PC-3 (cell line): ENCODE results near the gene SLC9A3. TPM values are rescaled to one million over a fixed set of nuclear protein-coding genes. Genes with fewer than 3 reads are reported as not detected.

Experiments
- ATAC-seq: fragments of 200-7000 bp; cut with Tn5 transposase; 2 replicates; pipeline ENCODE4 v1.9.1; 2020; ENCODE audit warnings: mild to moderate bottlenecking, moderate library complexity
- BruUV-seq: library from RNA; stranded (reverse); fragments of 400-500 nt; replicated peaks from 2 replicates; lab custom pipeline; 2021; lab: Mats Ljungman, UMichigan
- CTCF ChIA-PET: fragments of 300-600 bp; sonication (Branson Sonifier 250); formaldehyde crosslinking; loops from one replicate; lab custom pipeline; 2022; ENCODE audit warnings: antibody characterized with exemption; lab: Charles Lee
- POLR2A ChIA-PET: fragments of 300-600 bp; sonication (Branson Sonifier 250); formaldehyde crosslinking; loops from one replicate; lab custom pipeline; 2022; ENCODE audit warnings: antibody characterized with exemption; ENCODE audit not compliant: unreplicated experiment; lab: Charles Lee
- DNase-seq: peaks from one replicate; pipeline ENCODE4 v3.0.0-alpha.2; 2015
- H2AFZ ChIP-seq: fragments of 300-600 bp; sonication (generic); 2 replicates; pipeline ENCODE4 v1.6.0; 2016; ENCODE audit warnings: antibody characterized with exemption, low read length
- H3F3A ChIP-seq: fragments of 300-600 bp; sonication (generic); one replicate; pipeline ENCODE4 v1.6.0; 2017; ENCODE audit warnings: antibody characterized with exemption, low read length, control low read depth, mild to moderate bottlenecking; ENCODE audit not compliant: unreplicated experiment
- H3K27ac ChIP-seq: fragments of 300-600 bp; sonication (generic); 2 replicates; pipeline ENCODE4 v1.5.1; 2016; ENCODE audit warnings: mild to moderate bottlenecking, low read length
- H3K27me3 ChIP-seq: fragments of 300-600 bp; sonication (generic); 2 replicates; pipeline ENCODE4 v1.6.1; 2016; ENCODE audit warnings: low read length, mixed read lengths
- H3K36me3 ChIP-seq: fragments of 300-600 bp; sonication (generic); 2 replicates; pipeline ENCODE4 v1.6.1; 2016; ENCODE audit warnings: low read depth, mixed run types, low read length, mixed read lengths
- H3K4me1 ChIP-seq: fragments of 300-600 bp; sonication (generic); 2 replicates; pipeline ENCODE4 v1.5.1; 2016; ENCODE audit warnings: low read length; ENCODE audit not compliant: insufficient read depth
- H3K4me2 ChIP-seq: fragments of 300-600 bp; sonication (generic); 2 replicates; pipeline ENCODE4 v1.6.0; 2016; ENCODE audit warnings: low read length
- H3K4me3 ChIP-seq: fragments of 300-600 bp; sonication (generic); 2 replicates; pipeline ENCODE4 v1.5.1; 2016; ENCODE audit warnings: mild to moderate bottlenecking, low read length, mixed read lengths
- H3K79me2 ChIP-seq: fragments of 300-600 bp; sonication (generic); 2 replicates; pipeline ENCODE4 v1.6.1; 2017; ENCODE audit warnings: low read length, mixed read lengths
- H3K9ac ChIP-seq: fragments of 300-600 bp; sonication (generic); 2 replicates; pipeline ENCODE4 v1.6.0; 2016; ENCODE audit warnings: mild to moderate bottlenecking, low read length
- H3K9me2 ChIP-seq: fragments of 300-600 bp; sonication (generic); replicated peaks from 2 replicates; pipeline ENCODE4 v1.6.1; 2016; ENCODE audit warnings: mixed run types, low read length, mixed read lengths
- H3K9me3 ChIP-seq: fragments of 300-600 bp; sonication (generic); 2 replicates; pipeline ENCODE4 v1.6.1; 2016; ENCODE audit warnings: low read length, mixed read lengths
- H4K20me1 ChIP-seq: fragments of 300-600 bp; sonication (generic); 2 replicates; pipeline ENCODE4 v1.6.1; 2016; ENCODE audit warnings: low read length, mixed read lengths
- EZH2 ChIP-seq: fragments of 300-600 bp; sonication (generic); IDR thresholded peaks from one replicate; pipeline ENCODE4 v1.6.1; 2017; ENCODE audit warnings: antibody characterized with exemption, mild to moderate bottlenecking, low read length; ENCODE audit not compliant: unreplicated experiment
- EZH2phosphoT487 ChIP-seq: fragments of 300-600 bp; sonication (generic); IDR thresholded peaks from 2 replicates; pipeline ENCODE4 v1.6.1; 2018; ENCODE audit warnings: mild to moderate bottlenecking, antibody characterized with exemption, low read length, borderline replicate concordance
- intact Hi-C: fragments of 100-400 bp; cut with micrococcal nuclease; formaldehyde crosslinking; loops from 2 replicates; pipeline ENCODE4 v1.9.0; 2023
- total RNA-seq: library from RNA; depleted of rRNA; stranded (reverse); fragments of >200 nt; gene quantifications from 2 replicates; pipeline ENCODE4 v1.2.3, GENCODE V29; 2014
- TF ChIP-seq, protein P1 (sequence below): fragments of 300-600 bp; sonication (generic); conservative IDR thresholded peaks from 2 replicates; pipeline ENCODE4 v1.5.1; 2017; ENCODE audit warnings: antibody characterized with exemption, low read depth, mild to moderate bottlenecking, low read length

The SLC9A3 gene
- total RNA-seq, 1 experiment from 2014 or later: 4.9 TPM

DNA sequence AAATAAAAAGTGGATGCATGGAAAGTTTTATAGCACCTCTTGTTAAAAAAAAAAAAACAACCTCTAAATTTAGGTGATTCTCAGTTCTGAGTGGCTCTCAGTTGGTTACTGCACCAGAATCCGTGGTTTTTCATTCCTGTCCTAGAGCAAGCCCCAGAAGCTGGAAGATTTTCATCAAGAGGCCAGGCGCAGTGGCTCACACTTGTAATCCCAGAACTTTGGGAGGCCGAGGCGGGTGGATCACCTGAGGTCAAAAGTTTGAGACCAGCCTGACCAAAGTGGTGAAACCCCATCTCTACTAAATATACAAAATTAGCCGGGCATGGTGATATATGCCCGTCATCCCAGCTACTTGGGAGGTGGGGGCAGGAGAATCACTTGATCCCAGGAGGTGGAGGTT, 27.2 kb upstream of the SLC9A3 start:
- Histone ChIP-seq H3F3A (no peaks in the 10 kb centered on the region), H3K9me3 (no peaks in the 10 kb centered on the region), H3K27ac (no peak overlapping the region), H3K4me1 (no peaks in the 10 kb centered on the region), H2AFZ (no peak overlapping the region), H3K36me3 (no peaks in the 10 kb centered on the region), H3K79me2 (no peaks in the 10 kb centered on the region), H3K4me3 (no peak overlapping the region), H3K9ac (no peak overlapping the region), H3K27me3 (peaks cover 28% of the 10 kb centered on the region), H3K4me2 (no peak overlapping the region), H4K20me1 (no peaks in the 10 kb centered on the region), H3K9me2 (no peaks in the 10 kb centered on the region)
- POLR2A ChIA-PET: no interaction called here
- ATAC-seq (no peak), DNase-seq (no peak)
- CTCF ChIA-PET: interaction anchor here (0.8 kb wide), 1 partner anchor 20 kb away, joined by 5 read pairs; no protein-coding TSS in a partner anchor
- intact Hi-C loops: no loop called here
- TF ChIP-seq EZH2 (no peak), EZH2phosphoT487 (no peak)
- TF ChIP-seq, protein P1, sequence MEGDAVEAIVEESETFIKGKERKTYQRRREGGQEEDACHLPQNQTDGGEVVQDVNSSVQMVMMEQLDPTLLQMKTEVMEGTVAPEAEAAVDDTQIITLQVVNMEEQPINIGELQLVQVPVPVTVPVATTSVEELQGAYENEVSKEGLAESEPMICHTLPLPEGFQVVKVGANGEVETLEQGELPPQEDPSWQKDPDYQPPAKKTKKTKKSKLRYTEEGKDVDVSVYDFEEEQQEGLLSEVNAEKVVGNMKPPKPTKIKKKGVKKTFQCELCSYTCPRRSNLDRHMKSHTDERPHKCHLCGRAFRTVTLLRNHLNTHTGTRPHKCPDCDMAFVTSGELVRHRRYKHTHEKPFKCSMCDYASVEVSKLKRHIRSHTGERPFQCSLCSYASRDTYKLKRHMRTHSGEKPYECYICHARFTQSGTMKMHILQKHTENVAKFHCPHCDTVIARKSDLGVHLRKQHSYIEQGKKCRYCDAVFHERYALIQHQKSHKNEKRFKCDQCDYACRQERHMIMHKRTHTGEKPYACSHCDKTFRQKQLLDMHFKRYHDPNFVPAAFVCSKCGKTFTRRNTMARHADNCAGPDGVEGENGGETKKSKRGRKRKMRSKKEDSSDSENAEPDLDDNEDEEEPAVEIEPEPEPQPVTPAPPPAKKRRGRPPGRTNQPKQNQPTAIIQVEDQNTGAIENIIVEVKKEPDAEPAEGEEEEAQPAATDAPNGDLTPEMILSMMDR: no peak
- no TSS peak for BruUV-seq

DNA sequence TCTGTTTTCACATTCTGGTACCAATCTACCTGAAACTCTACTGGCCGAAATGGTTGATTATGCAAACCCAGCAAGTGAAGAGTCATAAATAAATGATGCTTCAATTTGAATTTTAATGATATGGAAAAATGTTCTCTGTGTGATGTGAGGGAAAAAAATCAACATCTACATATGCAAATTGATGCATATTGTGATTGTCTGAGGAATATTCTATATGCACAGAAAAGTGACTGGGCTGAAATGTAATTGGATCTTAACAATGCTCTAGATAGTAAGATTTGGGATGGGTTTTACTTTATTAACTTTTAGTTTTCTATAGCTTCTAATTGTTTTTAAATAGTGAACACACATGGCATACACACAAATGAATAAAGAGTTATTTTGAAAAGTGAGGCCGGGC, 25.0 kb upstream of the SLC9A3 start:
- H3K27me3 ChIP-seq: peaks cover 28% of the 10 kb centered on the region
- H2AFZ ChIP-seq: no peak overlapping the region
- no peak overlapping the region for H3K27ac ChIP-seq
- no peak overlapping the region for H3K9ac ChIP-seq
- no TSS peak for BruUV-seq
- no peak for TF ChIP-seq EZH2
- TF ChIP-seq EZH2phosphoT487: no peak
- TF ChIP-seq, protein P1: no peak
- no peak overlapping the region for H3K4me2 ChIP-seq
- H3K4me3 ChIP-seq: no peak overlapping the region
- intact Hi-C loops: no loop called here
- ChIA-PET POLR2A (no interaction called here), CTCF (no interaction called here)
- ATAC-seq (no peak), DNase-seq (no peak)
- no peaks in the 10 kb centered on the region for H3K4me1 ChIP-seq
- H3F3A ChIP-seq: no peaks in the 10 kb centered on the region
- no peaks in the 10 kb centered on the region for H3K36me3 ChIP-seq
- no peaks in the 10 kb centered on the region for H3K9me3 ChIP-seq
- no peaks in the 10 kb centered on the region for H3K79me2 ChIP-seq
- no peaks in the 10 kb centered on the region for H4K20me1 ChIP-seq
- no peaks in the 10 kb centered on the region for H3K9me2 ChIP-seq

DNA sequence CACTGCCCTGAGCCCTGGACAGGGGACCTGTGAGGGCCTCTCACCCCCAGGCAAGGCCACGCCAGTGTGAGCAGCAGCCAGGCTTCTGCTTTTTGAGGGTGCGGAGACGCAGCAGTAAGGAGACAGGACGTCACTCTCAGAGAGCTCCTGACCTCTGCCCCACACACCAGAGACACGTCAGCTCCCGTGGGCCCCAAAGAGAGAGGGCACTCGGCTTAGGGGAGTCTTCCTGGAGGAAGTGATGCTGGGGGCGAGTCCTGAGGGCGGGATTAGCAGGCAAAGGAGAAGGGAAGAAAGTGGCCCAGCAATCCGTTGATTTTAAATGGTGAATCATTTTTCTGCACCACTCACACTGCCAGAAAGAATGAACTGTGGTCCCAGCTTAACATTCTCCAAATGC, 24.0 kb upstream of the SLC9A3 start:
- H3K36me3 ChIP-seq: no peaks in the 10 kb centered on the region
- no peak for DNase-seq
- H3K79me2 ChIP-seq: no peaks in the 10 kb centered on the region
- no peaks in the 10 kb centered on the region for H3K9me3 ChIP-seq
- peaks cover 28% of the 10 kb centered on the region for H3K27me3 ChIP-seq
- TF ChIP-seq, protein P1: no peak
- TF ChIP-seq EZH2phosphoT487: no peak
- no peak for TF ChIP-seq EZH2
- no peak overlapping the region for H3K27ac ChIP-seq
- no peak overlapping the region for H3K4me2 ChIP-seq
- H3K9me2 ChIP-seq: no peaks in the 10 kb centered on the region
- intact Hi-C loops: no loop called here
- CTCF ChIA-PET: no interaction called here
- H2AFZ ChIP-seq: no peak overlapping the region
- H3K9ac ChIP-seq: no peak overlapping the region
- H4K20me1 ChIP-seq: no peaks in the 10 kb centered on the region
- BruUV-seq: no TSS peak
- no peaks in the 10 kb centered on the region for H3K4me1 ChIP-seq
- no peak overlapping the region for H3K4me3 ChIP-seq
- POLR2A ChIA-PET: no interaction called here
- H3F3A ChIP-seq: no peaks in the 10 kb centered on the region
- no peak for ATAC-seq
